OCI-LY7 (cell line): ENCODE results near the gene TMIGD3. TPM values are rescaled to one million over a fixed set of nuclear protein-coding genes. Genes with fewer than 3 reads are reported as not detected.

Experiments
- BruUV-seq: library from RNA; stranded (reverse); fragments of 400-500 nt; replicated peaks from 2 replicates; lab custom pipeline; 2021; lab: Mats Ljungman, UMichigan
- CTCF ChIA-PET: fragments of 300-600 bp; sonication (Branson Sonifier 250); formaldehyde crosslinking; loops from one replicate; lab custom pipeline; 2022; ENCODE audit warnings: antibody characterized with exemption; ENCODE audit not compliant: unreplicated experiment; lab: Charles Lee
- POLR2A ChIA-PET: fragments of 300-600 bp; sonication (Branson Sonifier 250); formaldehyde crosslinking; loops from one replicate; lab custom pipeline; 2022; ENCODE audit warnings: antibody characterized with exemption; lab: Charles Lee
- DNase-seq: peaks from one replicate; pipeline ENCODE4 v3.0.0-alpha.2; 2015; ENCODE audit warnings: low spot score
- H2AFZ ChIP-seq: fragments of 200-600 bp; sonication (generic), shearing (Covaris generic); 2 replicates; pipeline ENCODE4 v1.6.1; 2014; ENCODE audit warnings: mild to moderate bottlenecking, antibody characterized with exemption, low read length, moderate library complexity
- H3K27ac ChIP-seq: fragments of 200-600 bp; sonication (generic); 2 replicates; pipeline ENCODE4 v1.5.1; 2014; ENCODE audit warnings: mixed run types, low read depth, mild to moderate bottlenecking, moderate library complexity, low read length, inconsistent platforms; ENCODE audit not compliant: poor library complexity, severe bottlenecking
- H3K36me3 ChIP-seq: fragments of 200-600 bp; sonication (generic); 2 replicates; pipeline ENCODE4 v1.6.1; 2014; ENCODE audit warnings: mild to moderate bottlenecking, antibody characterized with exemption, low read length, moderate library complexity, mixed read lengths; ENCODE audit not compliant: insufficient read depth
- H3K4me1 ChIP-seq: fragments of 200-600 bp; sonication (generic); 2 replicates; pipeline ENCODE4 v1.5.1; 2014; ENCODE audit warnings: mild to moderate bottlenecking, low read length; ENCODE audit not compliant: insufficient read depth, poor library complexity, severe bottlenecking
- H3K4me2 ChIP-seq: fragments of 200-600 bp; sonication (generic); 2 replicates; pipeline ENCODE4 v1.6.1; 2014; ENCODE audit warnings: mild to moderate bottlenecking, low read length
- H3K4me3 ChIP-seq: fragments of 200-600 bp; sonication (generic); 2 replicates; pipeline ENCODE4 v1.5.1; 2014; ENCODE audit warnings: mild to moderate bottlenecking, low read depth, low read length; ENCODE audit not compliant: poor library complexity, severe bottlenecking
- H3K79me2 ChIP-seq: fragments of 200-600 bp; sonication (generic); 2 replicates; pipeline ENCODE4 v1.6.1; 2016; ENCODE audit warnings: low read depth, mild to moderate bottlenecking, low read length, moderate library complexity, mixed read lengths; ENCODE audit not compliant: insufficient read depth
- H3K9me2 ChIP-seq: fragments of 200-600 bp; sonication (generic); 2 replicates; pipeline ENCODE4 v1.6.1; 2016; ENCODE audit warnings: mild to moderate bottlenecking, low read length, mixed read lengths; ENCODE audit not compliant: insufficient read depth
- H3K9me3 ChIP-seq: fragments of 200-600 bp; sonication (generic); 2 replicates; pipeline ENCODE4 v1.6.1; 2014; ENCODE audit warnings: mild to moderate bottlenecking, mixed run types, low read length, mixed read lengths
- H4K20me1 ChIP-seq: fragments of 200-600 bp; sonication (generic); 2 replicates; pipeline ENCODE4 v1.6.1; 2014; ENCODE audit warnings: mild to moderate bottlenecking, antibody characterized with exemption, low read length, moderate library complexity, mixed read lengths; ENCODE audit not compliant: insufficient read depth
- CTCF ChIP-seq: fragments of 200-600 bp; sonication (generic); conservative IDR thresholded peaks from 2 replicates; pipeline ENCODE4 v1.5.1; 2014; ENCODE audit warnings: mild to moderate bottlenecking, antibody characterized with exemption, low read length, moderate library complexity, mixed read lengths
- EZH2phosphoT487 ChIP-seq: fragments of 200-600 bp; sonication (generic); IDR thresholded peaks from 2 replicates; pipeline ENCODE4 v1.6.1; 2018; ENCODE audit warnings: low read depth, borderline replicate concordance, mild to moderate bottlenecking, mixed run types, antibody characterized with exemption, low read length, moderate library complexity, mixed read lengths
- intact Hi-C: fragments of 100-400 bp; cut with micrococcal nuclease; formaldehyde crosslinking; loops from one replicate; pipeline ENCODE4 v1.10.0; 2022; ENCODE audit not compliant: unreplicated experiment
- total RNA-seq, 2 experiments: library from RNA; depleted of rRNA in 1 of 2; stranded (reverse); fragments of >200 nt in 1 of 2; shearing (Covaris generic) in 1 of 2; gene quantifications; 2 replicates each; pipeline ENCODE4 v1.2.3, GENCODE V29; 2014 to 2022

TMIGD3 gene
- total RNA-seq, 2 experiments from 2014 or later, result not detected

DNA sequence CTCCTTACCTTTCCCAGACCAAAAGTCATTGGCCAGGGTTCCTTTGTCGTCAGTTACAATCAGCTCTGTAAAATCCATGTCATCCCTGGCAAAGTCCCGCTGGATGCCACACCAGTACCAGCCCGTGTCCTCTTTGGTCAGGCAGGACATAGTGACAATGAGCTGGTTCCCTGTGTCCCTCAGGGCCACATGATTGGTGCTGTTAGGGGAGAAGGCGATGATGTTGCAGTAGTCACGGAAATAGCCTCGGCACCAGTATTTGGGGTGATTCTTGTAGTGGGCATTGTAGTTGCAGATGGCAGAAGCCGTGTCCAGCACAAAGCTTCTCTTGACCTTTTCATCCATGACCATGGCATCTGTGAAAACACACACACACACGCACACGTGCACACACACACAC is 14.8 kb downstream of the TMIGD3 start:
- Histone ChIP-seq H3K79me2 (no peaks in the 10 kb centered on the region), H3K36me3 (no peaks in the 10 kb centered on the region), H3K4me1 (no peaks in the 10 kb centered on the region), H3K4me3 (no peak overlapping the region), H3K9me2 (no peaks in the 10 kb centered on the region), H3K27ac (no peak overlapping the region), H3K9me3 (no peaks in the 10 kb centered on the region), H4K20me1 (no peaks in the 10 kb centered on the region), H2AFZ (no peak overlapping the region), H3K4me2 (no peak overlapping the region)
- no peak for DNase-seq
- intact Hi-C loops, result no loop called here
- TF ChIP-seq EZH2phosphoT487 (no peak), CTCF (no peak)
- BruUV-seq, result no TSS peak
- ChIA-PET CTCF (no interaction called here), POLR2A (interaction anchor here (0.6 to 0.7 kb wide), 2 partner anchors 12 to 135 kb away, joined by 3 read pairs; no protein-coding TSS in a partner anchor)

DNA sequence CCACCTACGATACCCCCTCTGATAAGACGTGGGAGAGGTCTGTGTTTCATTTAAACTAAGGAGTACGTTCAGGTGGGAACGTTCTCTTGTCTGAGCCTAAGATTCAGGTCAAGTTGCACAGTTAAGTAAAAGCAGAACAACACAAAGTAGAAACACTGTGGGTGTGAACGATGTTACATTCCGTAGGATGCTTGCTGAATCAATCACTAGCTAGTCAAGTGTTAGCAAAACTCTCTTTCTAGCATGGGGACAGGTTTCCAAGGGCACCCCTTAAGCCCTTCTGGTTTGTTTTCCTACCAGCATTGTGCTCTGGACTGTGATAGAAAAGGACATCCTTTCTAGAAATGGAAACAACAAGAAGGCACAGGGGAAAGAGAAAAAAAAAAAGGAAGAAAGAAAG is 16.3 kb downstream of the TMIGD3 start:
- no peak for DNase-seq
- intact Hi-C loops, result no loop called here
- Histone ChIP-seq H3K79me2 (no peaks in the 10 kb centered on the region), H3K9me2 (no peaks in the 10 kb centered on the region), H3K4me2 (no peak overlapping the region), H3K36me3 (no peaks in the 10 kb centered on the region), H3K4me3 (no peak overlapping the region), H2AFZ (no peak overlapping the region), H3K4me1 (no peaks in the 10 kb centered on the region), H4K20me1 (no peaks in the 10 kb centered on the region), H3K27ac (no peak overlapping the region), H3K9me3 (no peaks in the 10 kb centered on the region)
- no TSS peak for BruUV-seq
- TF ChIP-seq EZH2phosphoT487 (no peak), CTCF (no peak)
- POLR2A ChIA-PET, result no interaction called here
- CTCF ChIA-PET, result no interaction called here

- ChIA-PET CTCF (no interaction called here), POLR2A (interaction anchor here (0.7 to 1.9 kb wide), 4 partner anchors 10 to 282 kb away, joined by 4 to 9 read pairs (median 5); no protein-coding TSS in a partner anchor)
- H3K4me3 ChIP-seq, result no peak overlapping the region
- no peak overlapping the region for H3K27ac ChIP-seq
- H2AFZ ChIP-seq, result no peak overlapping the region
- no peak overlapping the region for H3K4me2 ChIP-seq
- H3K9me3 ChIP-seq, result no peaks in the 10 kb centered on the region
- no peak for TF ChIP-seq CTCF
- TF ChIP-seq EZH2phosphoT487, result no peak
- no peaks in the 10 kb centered on the region for H3K36me3 ChIP-seq
- H3K79me2 ChIP-seq, result no peaks in the 10 kb centered on the region
- H4K20me1 ChIP-seq, result no peaks in the 10 kb centered on the region
- BruUV-seq, result no TSS peak
- intact Hi-C loops, result no loop called here
- no peaks in the 10 kb centered on the region for H3K9me2 ChIP-seq
- H3K4me1 ChIP-seq, result no peaks in the 10 kb centered on the region
- no peak for DNase-seq
These were observed 17.0 kb downstream of the TMIGD3 start for GRCh38 chr1:111486431-111486830.
